BE2C (cell line): Measurements from ENCODE around the gene C17orf50.

Source experiments
- DNase-seq: peaks from one replicate; pipeline ENCODE4 v3.0.0-alpha.2; 2020
- H3K27me3 ChIP-seq: fragments of 250-450 bp; sonication (Bioruptor Pico); 2 replicates; pipeline ENCODE4 v1.5.1; 2020; ENCODE audit warnings: mild to moderate bottlenecking
- H3K36me3 ChIP-seq: fragments of 250-450 bp; sonication (Bioruptor Pico); 2 replicates; pipeline ENCODE4 v1.5.1; 2020; ENCODE audit warnings: mild to moderate bottlenecking
- H3K4me1 ChIP-seq: fragments of 250-450 bp; sonication (Bioruptor Pico); 2 replicates; pipeline ENCODE4 v1.5.1; 2020
- H3K4me3 ChIP-seq: 2 replicates; pipeline ENCODE4 v1.5.1; 2011; ENCODE audit warnings: low read depth, low read length
- H3K9me3 ChIP-seq: fragments of 250-450 bp; sonication (Bioruptor Pico); 2 replicates; pipeline ENCODE4 v1.5.1; 2020
- CTCF ChIP-seq: IDR thresholded peaks from 2 replicates; pipeline ENCODE4 v1.5.1; 2012; ENCODE audit warnings: mild to moderate bottlenecking, low read depth, low read length

C17orf50 gene

GRCh38 chr17:35797370-35797769 lies 36.7 kb downstream of the C17orf50 start:
- no peak for DNase-seq
- TF ChIP-seq CTCF, result no peak
- Histone ChIP-seq H3K4me3 (no peak overlapping the region), H3K9me3 (no peaks in the 10 kb centered on the region), H3K36me3 (no peaks in the 10 kb centered on the region), H3K27me3 (no peaks in the 10 kb centered on the region), H3K4me1 (peaks cover 22% of the 10 kb centered on the region)

- Histone ChIP-seq H3K4me1 (peaks cover 22% of the 10 kb centered on the region), H3K4me3 (no peak overlapping the region), H3K9me3 (no peaks in the 10 kb centered on the region), H3K36me3 (no peaks in the 10 kb centered on the region), H3K27me3 (no peaks in the 10 kb centered on the region)
- DNase-seq, result no peak
- no peak for TF ChIP-seq CTCF
Observed at GRCh38 chr17:35797918-35798317, 37.2 kb downstream of the C17orf50 start.

- H3K27me3 ChIP-seq, result no peaks in the 10 kb centered on the region
- DNase-seq, result peak; percentile 58
- TF ChIP-seq CTCF, result no peak
- no peaks in the 10 kb centered on the region for H3K36me3 ChIP-seq
- peaks cover 22% of the 10 kb centered on the region for H3K4me1 ChIP-seq
- no peaks in the 10 kb centered on the region for H3K9me3 ChIP-seq
- H3K4me3 ChIP-seq, result no peak overlapping the region
Observed at GRCh38 chr17:35799942-35800341, 39.3 kb downstream of the C17orf50 start.

GRCh38 chr17:35801583-35802224 lies 41.0 kb downstream of the C17orf50 start:
- no peak overlapping the region for H3K4me3 ChIP-seq
- DNase-seq, result peak; percentile 96
- H3K27me3 ChIP-seq, result no peaks in the 10 kb centered on the region
- no peak for TF ChIP-seq CTCF
- no peaks in the 10 kb centered on the region for H3K36me3 ChIP-seq
- peaks cover 22% of the 10 kb centered on the region for H3K4me1 ChIP-seq
- no peaks in the 10 kb centered on the region for H3K9me3 ChIP-seq

GRCh38 chr17:35804658-35805192 lies 44.0 kb downstream of the C17orf50 start:
- Histone ChIP-seq H3K9me3 (no peaks in the 10 kb centered on the region), H3K36me3 (no peaks in the 10 kb centered on the region), H3K4me3 (no peak overlapping the region), H3K27me3 (no peaks in the 10 kb centered on the region), H3K4me1 (peaks cover 21% of the 10 kb centered on the region)
- peak; percentile 63 for DNase-seq
- peak; percentile 100 for TF ChIP-seq CTCF

GRCh38 chr17:35807371-35808144 lies 46.9 kb downstream of the C17orf50 start:
- DNase-seq, result no peak
- Histone ChIP-seq H3K27me3 (no peaks in the 10 kb centered on the region), H3K9me3 (no peaks in the 10 kb centered on the region), H3K36me3 (peaks cover 5% of the 10 kb centered on the region), H3K4me1 (peaks cover 3% of the 10 kb centered on the region; the same call in 1 of the 2 replicates), H3K4me3 (no peak overlapping the region)
- TF ChIP-seq CTCF, result no peak
